Stimulated activated CD8-positive, alpha-beta memory T cell treated with anti-CD3 and anti-CD28 coated beads, Interleukin-2, amount 100 ng/mL, for 48 hours (primary cell): ENCODE measurements around the gene SRSF3.
"Not testable (repeated sequence)": the region's sequence is repeated elsewhere in the genome, so short reads cannot be mapped to it uniquely, and the experiment has no call there.

ENCODE experiments used
- DNase-seq, 2 donors: peaks; one replicate each; pipeline ENCODE4 v3.0.0-alpha.2; 2020; ENCODE audit warnings: low read depth in 2 of 2

The SRSF3 gene

DNA sequence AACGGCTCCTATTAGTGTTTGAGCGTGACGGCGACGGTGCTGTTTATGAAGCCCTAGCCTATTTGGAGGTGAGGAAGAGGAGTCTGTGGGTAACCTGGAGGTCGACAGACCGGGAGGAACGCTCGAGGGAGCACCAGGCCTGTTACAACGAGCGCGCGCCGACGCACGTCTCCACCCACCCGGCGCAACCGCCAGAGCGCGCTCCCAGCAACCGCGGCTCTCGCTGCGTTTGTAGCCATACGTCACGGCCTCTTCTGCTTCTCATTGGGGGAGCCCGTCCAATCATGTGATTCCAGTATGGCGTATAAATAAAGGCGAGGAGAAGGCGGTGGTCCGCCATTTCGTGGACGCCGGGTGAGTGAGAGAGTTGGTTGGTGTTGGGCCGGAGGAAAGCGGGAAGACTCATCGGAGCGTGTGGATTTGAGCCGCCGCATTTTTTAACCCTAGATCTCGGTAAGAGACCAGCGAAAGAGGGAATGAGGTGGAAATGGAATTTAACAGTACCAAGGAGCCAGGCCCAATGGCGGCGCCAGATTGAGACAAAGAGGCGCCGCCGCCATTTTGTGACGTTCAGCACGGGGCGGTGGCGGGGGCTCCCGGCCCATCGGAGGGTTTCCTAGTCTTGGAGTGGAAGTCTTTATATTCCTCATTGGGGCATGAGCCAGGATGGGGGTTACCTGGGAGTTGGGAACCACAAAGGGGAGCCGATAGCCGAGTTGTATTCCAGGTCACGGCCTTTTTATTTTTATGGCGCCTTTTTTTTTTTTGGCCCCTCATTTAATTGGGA is at the start of gene SRSF3:
Gene SRSF3 (plus strand): TSS at position 334 of the 787 bp plus-strand sequence. CDS start 2,401 bp downstream, outside the sequence.
- peak; percentile 90 to 91 for DNase-seq

- no peak for DNase-seq
These were observed 48.3 kb upstream of the SRSF3 start for GRCh38 chr6:36545767-36546307.

DNA sequence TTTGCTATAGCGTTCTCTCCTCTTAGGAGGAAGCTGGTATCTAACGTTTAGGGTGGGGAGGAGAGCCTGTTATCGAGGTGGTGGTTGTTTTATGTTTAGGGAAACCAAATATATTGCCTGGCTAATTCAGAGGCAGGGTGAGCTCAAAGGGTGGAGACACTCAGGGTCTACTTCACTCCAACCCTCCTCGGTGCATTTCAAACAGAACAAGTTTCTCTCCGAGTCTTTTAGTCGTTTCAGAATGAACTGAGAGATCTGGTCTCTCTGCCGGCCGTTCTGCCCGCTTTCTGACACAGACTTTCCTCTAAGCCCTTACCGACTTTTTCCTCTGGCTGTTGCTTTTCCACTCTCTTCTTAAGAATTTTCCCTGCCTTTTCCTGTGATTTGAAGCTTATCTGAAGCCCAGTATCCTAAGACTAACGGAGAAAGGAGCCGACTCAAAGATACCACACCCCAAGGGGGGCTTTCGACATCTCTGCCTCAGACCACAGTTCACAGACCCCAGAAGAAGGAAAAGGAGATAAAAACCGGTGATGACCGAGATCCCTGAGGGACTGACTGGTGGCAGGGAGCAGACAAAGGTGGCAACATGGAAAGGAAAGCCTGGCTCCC is 47.7 kb upstream of the SRSF3 start:
- DNase-seq, result no peak

- peak; percentile 94 for DNase-seq
These were observed 47.1 kb upstream of the SRSF3 start, which contains the start of gene STK38 for GRCh38 chr6:36546920-36547645. Gene STK38 (minus strand): TSS chr6:36547479. CDS start chr6:36540202, 7,277 bp downstream.

DNA sequence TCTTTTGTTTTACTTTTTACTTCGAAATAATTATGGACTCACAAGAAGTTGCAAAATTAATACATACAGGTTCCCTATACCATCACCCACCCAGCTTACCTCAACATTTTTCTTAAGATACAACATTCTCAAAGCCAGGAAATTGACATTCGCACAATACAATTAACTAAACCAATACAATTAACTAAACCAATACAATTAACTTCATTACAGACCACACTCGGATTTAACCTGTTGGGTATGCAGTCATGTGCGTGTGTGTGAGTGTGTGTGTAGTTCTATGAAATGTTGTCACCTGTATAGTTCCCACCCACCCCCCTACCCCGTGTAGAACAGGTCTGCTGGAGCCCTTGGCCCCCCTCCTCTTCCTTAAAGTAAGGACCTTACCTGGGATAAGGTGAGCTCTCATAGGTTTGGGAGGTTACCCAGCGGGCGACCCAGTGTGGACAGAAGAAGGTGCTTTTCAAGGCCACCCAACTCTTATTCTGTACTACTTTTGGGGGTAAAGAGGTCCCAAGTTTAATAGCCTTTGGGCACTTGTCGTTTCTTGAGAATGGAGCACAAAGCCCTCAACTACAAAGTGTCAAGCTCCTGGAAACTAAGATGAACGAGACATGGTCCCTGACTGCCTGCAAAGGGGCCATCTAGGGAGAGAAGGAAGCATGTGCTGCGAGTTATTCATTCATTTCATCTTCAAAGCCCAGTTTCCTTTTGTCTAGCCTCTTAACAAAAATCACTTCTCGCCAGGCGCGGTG is 46.3 kb upstream of the SRSF3 start:
- DNase-seq, result no peak

GRCh38 chr6:36548401-36548743 is 45.8 kb upstream of the SRSF3 start:
- DNase-seq, result no peak

DNA sequence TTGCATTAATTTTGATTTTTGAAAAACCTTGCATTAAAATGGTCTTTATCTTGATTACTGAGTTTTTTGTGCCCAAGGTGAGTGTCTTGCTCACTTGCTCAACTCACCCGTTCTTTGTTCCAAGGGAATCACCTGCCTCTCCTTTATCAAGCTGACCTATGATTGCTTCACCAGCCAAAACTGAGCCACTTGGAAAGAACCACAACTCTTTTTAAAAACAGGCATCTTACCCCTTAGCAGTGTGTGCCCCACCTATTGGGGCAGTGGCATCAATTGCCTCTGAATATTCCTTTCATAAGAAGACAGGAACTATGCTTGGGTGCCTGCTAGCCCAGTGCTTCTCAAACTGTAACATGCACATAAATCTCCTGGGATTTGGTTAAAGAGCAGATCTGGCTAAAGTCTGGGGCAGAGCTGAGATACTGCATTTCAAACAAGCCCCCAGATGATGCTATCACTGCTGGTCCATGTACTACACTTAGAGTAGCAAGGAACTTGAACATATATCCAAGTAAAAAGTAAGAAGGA is 43.6 kb upstream of the SRSF3 start:
- DNase-seq, result no peak

GRCh38 chr6:36555750-36556252 is 38.4 kb upstream of the SRSF3 start:
- no peak for DNase-seq

- DNase-seq, result no peak
These were observed 37.9 kb upstream of the SRSF3 start for GRCh38 chr6:36556281-36556680.

DNA sequence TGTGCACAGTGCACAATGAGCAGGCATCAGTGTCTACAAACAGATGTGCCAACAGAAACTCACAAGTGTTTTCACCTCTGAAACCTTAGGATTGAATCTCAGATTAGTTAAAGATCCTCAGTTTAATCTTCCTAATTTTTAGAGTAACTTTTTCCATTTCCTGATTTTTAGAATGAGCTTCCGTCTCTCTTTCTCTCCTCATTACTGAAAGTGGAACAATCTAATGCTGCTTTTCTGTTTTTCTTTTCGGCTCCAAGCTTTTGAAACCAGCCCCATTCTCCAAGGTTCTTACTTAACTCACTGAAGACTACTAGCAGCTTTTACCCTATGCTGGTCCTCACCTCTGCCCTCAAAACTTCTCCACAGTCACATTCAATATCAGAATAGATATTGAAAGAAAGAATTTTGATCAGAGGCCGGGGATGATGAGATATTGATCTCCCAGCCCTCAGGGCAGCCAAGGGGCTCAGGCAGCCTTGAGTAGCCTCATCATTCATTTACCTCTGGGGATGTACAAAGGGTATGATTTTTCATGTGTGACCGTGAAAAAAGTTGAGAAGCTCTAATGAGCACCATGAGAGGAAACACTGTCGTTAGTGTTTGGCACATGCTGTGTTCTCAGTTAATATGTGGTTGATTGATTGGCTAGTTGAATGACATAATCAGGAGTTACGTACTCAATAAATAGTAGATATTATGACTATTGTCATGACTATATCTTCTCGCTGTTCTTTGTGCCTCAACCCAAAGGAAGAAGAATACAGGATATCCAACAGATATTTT is 35.0 kb upstream of the SRSF3 start:
- no peak for DNase-seq

GRCh38 chr6:36560822-36561221 is 33.3 kb upstream of the SRSF3 start:
- no peak for DNase-seq

- no peak for DNase-seq
These were observed 30.8 kb upstream of the SRSF3 start for GRCh38 chr6:36563237-36563927.

DNA sequence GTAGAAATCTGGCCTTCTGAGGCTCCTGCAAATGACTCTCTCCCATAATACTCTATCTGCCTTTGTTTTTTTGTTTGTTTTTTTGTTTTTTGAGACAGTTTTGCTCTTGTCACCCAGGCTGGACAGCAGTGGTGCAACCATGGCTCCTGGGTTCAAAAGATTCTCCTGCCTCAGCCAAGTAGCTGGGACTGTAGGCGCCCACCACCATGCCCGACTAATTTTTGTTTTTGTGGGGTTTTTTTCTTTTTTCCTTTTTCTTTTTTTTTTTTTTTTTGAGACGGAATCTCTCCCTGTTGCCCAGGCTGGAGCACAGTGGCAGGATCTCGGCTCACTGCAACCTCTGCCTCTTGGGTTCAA is 30.3 kb upstream of the SRSF3 start:
- DNase-seq, result no peak

GRCh38 chr6:36566418-36566905 is 27.7 kb upstream of the SRSF3 start:
- DNase-seq, result no peak

GRCh38 chr6:36570264-36570663 is 23.9 kb upstream of the SRSF3 start:
- DNase-seq, result no peak

DNA sequence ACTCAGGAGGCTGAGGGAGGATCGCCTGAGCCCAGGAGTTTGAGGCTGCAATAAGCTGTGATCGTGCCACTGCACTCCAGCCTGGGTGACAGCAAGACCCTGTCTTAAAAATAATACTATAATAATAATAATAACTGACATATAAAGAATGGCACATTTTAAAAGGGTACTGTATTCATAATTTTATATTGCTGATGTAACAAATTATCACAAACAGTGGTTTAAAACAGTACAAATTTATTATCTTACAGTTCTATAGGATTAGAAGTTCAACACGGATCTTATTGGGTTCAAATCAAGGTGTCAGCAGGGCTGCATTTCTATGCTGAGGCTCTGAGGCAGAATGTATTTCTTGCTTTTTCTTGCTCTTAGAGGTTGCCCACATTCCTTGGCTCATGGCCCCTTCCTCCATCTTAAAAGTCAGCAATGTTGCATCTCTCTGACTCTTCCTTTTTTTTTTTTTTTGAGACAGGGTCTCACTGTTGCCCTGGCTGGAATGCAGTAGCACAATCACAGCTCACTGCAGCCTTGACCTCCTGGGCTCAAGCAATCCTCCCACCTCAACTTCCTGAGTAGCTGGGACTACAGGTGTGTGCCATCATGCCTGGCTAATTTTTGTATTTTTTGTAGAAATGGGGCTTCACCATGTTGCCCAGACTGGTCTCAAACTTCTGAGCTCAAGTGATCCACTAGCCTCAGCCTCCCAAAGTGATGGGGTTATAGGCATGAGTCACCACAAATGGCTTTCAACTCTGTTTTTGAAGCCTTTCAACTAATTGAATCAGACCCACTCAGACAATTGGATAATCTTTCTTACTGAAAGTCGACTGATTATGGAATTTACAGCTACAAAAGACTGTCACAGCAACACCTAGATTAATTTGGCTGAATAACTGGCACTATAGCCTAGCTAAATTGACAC is 22.8 kb upstream of the SRSF3 start:
- DNase-seq, result no peak

- DNase-seq, result not testable (repeated sequence)
These were observed 21.5 kb upstream of the SRSF3 start for GRCh38 chr6:36572353-36573311.
